Mesothelial cell of epicardium (in vitro differentiated cells): ENCODE results near the gene ANLN. TPM values are rescaled to one million over a fixed set of nuclear protein-coding genes. Genes with fewer than 3 reads are reported as not detected.

Experiments
- DNase-seq, 2 experiments: peaks; one replicate each; pipeline ENCODE4 v3.0.0; 2021; ENCODE audit warnings: low spot score in 2 of 2; ENCODE audit not compliant: unreplicated experiment in 2 of 2
- H3K27ac Mint-ChIP-seq: 2 replicates; pipeline ENCODE4 v1.8.0; 2021; ENCODE audit warnings: mixed read lengths
- H3K27me3 Mint-ChIP-seq: 2 replicates; pipeline ENCODE4 v1.8.0; 2021; ENCODE audit warnings: low read depth, mixed read lengths
- H3K36me3 Mint-ChIP-seq: 2 replicates; pipeline ENCODE4 v1.8.0; 2021; ENCODE audit warnings: mixed read lengths
- H3K4me1 Mint-ChIP-seq: 2 replicates; pipeline ENCODE4 v1.8.0; 2021; ENCODE audit warnings: mixed read lengths
- H3K4me3 Mint-ChIP-seq: 2 replicates; pipeline ENCODE4 v1.8.0; 2021; ENCODE audit warnings: mild to moderate bottlenecking, moderate library complexity, mixed read lengths
- H3K9me3 Mint-ChIP-seq: 2 replicates; pipeline ENCODE4 v1.8.0; 2021; ENCODE audit warnings: mixed read lengths
- total RNA-seq: library from RNA; stranded (reverse); gene quantifications from 3 replicates; pipeline ENCODE4 v1.2.1, GENCODE V29; 2021
- TF ChIP-seq, protein P1 (sequence below): fragments of 200-600 bp; sonication (generic); IDR thresholded peaks from one replicate; pipeline ENCODE4 v1.5.0; 2021; ENCODE audit warnings: antibody characterized with exemption; ENCODE audit not compliant: unreplicated experiment

Gene ANLN
- total RNA-seq, 1 donor from 2014 or later = 31.2 TPM

DNA sequence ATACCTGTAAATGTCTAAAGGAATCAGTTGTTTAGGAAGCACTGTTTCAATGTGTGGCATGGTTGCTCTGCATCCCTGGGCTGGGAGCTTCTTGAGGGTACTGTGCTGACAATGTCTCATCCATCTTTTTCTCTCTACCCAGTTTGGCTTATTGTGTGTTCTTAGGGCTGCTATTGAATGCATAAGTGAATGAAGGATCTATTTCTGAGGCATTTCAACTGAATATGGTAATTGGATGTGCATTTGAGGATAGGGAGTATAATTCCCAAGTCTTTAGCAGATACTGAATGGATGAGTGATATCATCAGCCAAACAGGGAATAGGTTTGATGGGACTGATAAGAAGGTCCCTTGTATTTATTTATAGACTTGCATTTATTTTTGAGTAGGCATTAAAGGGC, 64.1 kb downstream of the ANLN start:
- H3K4me1 Mint-ChIP-seq = no peaks in the 10 kb centered on the region
- no peak for DNase-seq
- TF ChIP-seq, protein P1, sequence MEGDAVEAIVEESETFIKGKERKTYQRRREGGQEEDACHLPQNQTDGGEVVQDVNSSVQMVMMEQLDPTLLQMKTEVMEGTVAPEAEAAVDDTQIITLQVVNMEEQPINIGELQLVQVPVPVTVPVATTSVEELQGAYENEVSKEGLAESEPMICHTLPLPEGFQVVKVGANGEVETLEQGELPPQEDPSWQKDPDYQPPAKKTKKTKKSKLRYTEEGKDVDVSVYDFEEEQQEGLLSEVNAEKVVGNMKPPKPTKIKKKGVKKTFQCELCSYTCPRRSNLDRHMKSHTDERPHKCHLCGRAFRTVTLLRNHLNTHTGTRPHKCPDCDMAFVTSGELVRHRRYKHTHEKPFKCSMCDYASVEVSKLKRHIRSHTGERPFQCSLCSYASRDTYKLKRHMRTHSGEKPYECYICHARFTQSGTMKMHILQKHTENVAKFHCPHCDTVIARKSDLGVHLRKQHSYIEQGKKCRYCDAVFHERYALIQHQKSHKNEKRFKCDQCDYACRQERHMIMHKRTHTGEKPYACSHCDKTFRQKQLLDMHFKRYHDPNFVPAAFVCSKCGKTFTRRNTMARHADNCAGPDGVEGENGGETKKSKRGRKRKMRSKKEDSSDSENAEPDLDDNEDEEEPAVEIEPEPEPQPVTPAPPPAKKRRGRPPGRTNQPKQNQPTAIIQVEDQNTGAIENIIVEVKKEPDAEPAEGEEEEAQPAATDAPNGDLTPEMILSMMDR = no peak
- H3K36me3 Mint-ChIP-seq = peaks cover 19% of the 10 kb centered on the region
- H3K27ac Mint-ChIP-seq = no peak overlapping the region
- no peak overlapping the region for H3K4me3 Mint-ChIP-seq
- H3K9me3 Mint-ChIP-seq = no peaks in the 10 kb centered on the region
- no peaks in the 10 kb centered on the region for H3K27me3 Mint-ChIP-seq

DNA sequence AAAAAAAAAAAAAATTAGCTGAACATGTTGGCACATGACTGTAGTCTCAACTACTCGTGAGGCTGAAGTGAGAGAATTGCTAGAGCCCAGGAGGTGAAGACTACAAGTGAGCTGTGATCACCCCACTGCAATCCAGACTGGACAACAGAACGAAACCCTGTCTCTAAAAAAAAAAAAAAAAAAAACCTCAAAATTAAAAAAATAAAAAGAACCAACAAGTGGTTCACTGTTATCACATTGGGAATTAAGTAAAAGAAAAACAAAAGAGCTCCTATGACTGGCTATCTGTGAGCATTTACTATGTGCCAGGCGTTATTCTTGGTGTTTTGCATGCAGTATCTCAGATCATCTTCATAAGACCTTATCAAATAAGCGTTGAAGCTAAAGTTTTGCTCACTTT, 66.0 kb downstream of the ANLN start:
- H3K27me3 Mint-ChIP-seq = peaks cover 3% of the 10 kb centered on the region
- TF ChIP-seq, protein P1 = no peak
- DNase-seq = no peak
- no peaks in the 10 kb centered on the region for H3K4me1 Mint-ChIP-seq
- peaks cover 15% of the 10 kb centered on the region for H3K36me3 Mint-ChIP-seq
- H3K27ac Mint-ChIP-seq = no peak overlapping the region
- no peaks in the 10 kb centered on the region for H3K9me3 Mint-ChIP-seq
- H3K4me3 Mint-ChIP-seq = no peak overlapping the region

DNA sequence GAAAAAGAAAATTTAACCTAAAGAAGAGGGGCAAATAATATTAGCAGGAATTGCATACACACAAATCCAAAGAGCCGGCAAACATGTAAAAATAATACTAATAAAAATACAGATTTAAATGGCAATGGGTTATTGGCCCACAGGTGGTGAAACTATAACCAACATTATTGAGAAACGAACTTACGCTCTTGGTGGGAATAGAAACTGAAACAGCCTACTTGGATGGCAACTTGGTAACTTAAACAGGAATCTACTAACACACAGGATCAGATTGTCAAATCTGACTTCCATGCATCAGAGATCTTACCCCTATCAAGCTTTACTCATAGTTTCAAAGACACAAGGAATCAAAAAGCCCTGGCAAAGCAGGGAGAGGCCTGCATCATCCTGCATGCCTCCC, 66.5 kb downstream of the ANLN start:
- Mint-ChIP-seq H3K4me3 (no peak overlapping the region), H3K27ac (no peak overlapping the region), H3K27me3 (peaks cover 3% of the 10 kb centered on the region), H3K9me3 (no peaks in the 10 kb centered on the region), H3K36me3 (peaks cover 11% of the 10 kb centered on the region), H3K4me1 (no peaks in the 10 kb centered on the region)
- no peak for DNase-seq
- TF ChIP-seq, protein P1 = no peak

DNA sequence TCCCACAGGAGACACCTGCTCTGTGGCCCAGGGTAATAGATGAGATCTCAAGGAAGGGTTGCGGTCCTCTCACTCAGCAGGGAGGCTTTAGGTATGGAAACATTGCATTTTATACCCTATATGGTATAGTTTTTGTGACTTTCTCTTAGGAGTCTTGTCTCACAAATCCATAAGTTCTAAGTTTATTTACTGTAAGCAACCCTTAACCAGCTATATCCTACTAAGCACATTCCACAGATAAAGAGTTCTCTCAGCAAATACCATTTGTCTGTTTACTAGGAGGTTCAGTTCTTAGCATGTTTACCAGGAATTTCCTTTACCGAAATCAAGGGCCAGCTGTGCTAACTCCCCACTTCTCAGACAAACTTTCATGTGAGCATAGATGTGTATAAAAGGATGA, 66.9 kb downstream of the ANLN start:
- no peak for DNase-seq
- no peak overlapping the region for H3K4me3 Mint-ChIP-seq
- H3K27ac Mint-ChIP-seq = no peak overlapping the region
- H3K4me1 Mint-ChIP-seq = no peaks in the 10 kb centered on the region
- TF ChIP-seq, protein P1 = no peak
- peaks cover 8% of the 10 kb centered on the region for H3K36me3 Mint-ChIP-seq
- peaks cover 3% of the 10 kb centered on the region for H3K27me3 Mint-ChIP-seq
- no peaks in the 10 kb centered on the region for H3K9me3 Mint-ChIP-seq

- peaks cover 3% of the 10 kb centered on the region for H3K27me3 Mint-ChIP-seq
- H3K4me3 Mint-ChIP-seq = no peak overlapping the region
- H3K4me1 Mint-ChIP-seq = peaks cover 3% of the 10 kb centered on the region
- no peak overlapping the region for H3K27ac Mint-ChIP-seq
- TF ChIP-seq, protein P1 = no peak
- H3K9me3 Mint-ChIP-seq = no peaks in the 10 kb centered on the region
- DNase-seq = no peak
- no peaks in the 10 kb centered on the region for H3K36me3 Mint-ChIP-seq
Measured at GRCh38 chr7:36459236-36459960, 69.7 kb downstream of the ANLN start.
